ENCODE results near the gene CDH23.

Gene CDH23

GRCh38 chr10:71671994-71672946 is 275.6 kb downstream of the CDH23 start:
- TF ChIP-seq ZFX (IDR thresholded peaks at IDR 0.05; ENCODE audit: borderline replicate concordance): no peak
- TF ChIP-seq, protein P1, sequence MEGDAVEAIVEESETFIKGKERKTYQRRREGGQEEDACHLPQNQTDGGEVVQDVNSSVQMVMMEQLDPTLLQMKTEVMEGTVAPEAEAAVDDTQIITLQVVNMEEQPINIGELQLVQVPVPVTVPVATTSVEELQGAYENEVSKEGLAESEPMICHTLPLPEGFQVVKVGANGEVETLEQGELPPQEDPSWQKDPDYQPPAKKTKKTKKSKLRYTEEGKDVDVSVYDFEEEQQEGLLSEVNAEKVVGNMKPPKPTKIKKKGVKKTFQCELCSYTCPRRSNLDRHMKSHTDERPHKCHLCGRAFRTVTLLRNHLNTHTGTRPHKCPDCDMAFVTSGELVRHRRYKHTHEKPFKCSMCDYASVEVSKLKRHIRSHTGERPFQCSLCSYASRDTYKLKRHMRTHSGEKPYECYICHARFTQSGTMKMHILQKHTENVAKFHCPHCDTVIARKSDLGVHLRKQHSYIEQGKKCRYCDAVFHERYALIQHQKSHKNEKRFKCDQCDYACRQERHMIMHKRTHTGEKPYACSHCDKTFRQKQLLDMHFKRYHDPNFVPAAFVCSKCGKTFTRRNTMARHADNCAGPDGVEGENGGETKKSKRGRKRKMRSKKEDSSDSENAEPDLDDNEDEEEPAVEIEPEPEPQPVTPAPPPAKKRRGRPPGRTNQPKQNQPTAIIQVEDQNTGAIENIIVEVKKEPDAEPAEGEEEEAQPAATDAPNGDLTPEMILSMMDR (IDR thresholded peaks at IDR 0.05): no peak

DNA sequence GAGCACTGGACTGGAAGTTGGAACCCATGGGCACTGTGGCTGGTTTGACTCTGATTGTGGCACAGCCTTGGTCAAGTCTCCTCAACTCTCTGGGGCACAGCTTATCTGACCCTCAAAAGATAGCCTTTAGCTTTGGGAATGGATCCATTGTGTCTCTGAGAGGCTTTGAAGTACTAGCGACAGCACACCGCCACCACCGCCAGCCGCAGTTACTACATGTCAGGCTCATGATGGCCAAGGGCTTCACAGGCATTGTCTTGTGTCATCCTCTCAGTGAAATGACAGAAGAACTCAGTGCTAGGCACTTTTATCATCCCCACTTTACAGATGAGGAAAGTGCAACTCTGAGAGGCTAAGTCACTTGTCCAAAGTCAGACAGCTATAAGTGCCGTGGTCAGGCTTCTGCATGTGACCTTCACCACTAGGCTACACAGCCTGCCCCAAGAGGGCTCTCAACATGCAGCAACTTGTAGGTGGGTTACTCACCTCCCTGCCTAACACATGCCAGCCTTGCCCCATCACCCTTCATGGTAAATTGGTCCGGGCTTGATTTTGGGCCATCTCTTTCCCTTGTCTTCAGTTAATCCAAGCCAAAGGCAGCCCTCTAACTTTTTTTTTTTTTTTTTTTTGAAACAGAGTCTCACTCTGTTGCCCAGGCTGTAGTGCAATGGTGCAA is 278.7 kb downstream of the CDH23 start:
- no peak for TF ChIP-seq ZFX (IDR thresholded peaks at IDR 0.05; ENCODE audit: borderline replicate concordance)
- TF ChIP-seq, protein P1 (IDR thresholded peaks at IDR 0.05): no peak
- no peak overlapping the region for H3K27ac ChIP-seq

More at GRCh38 chr10:71671994-71672946, 275.6 kb downstream of the CDH23 start:
- no peak overlapping the region for H3K27ac ChIP-seq

GRCh38 chr10:71677261-71677660 is 280.5 kb downstream of the CDH23 start:
- no peak for TF ChIP-seq ZFX (IDR thresholded peaks at IDR 0.05; ENCODE audit: borderline replicate concordance)
- TF ChIP-seq, protein P1 (IDR thresholded peaks at IDR 0.05): no peak
- H3K27ac ChIP-seq: no peak overlapping the region

- no peak for TF ChIP-seq ZFX (IDR thresholded peaks at IDR 0.05; ENCODE audit: borderline replicate concordance)
- TF ChIP-seq, protein P1 (IDR thresholded peaks at IDR 0.05): no peak
- no peak overlapping the region for H3K27ac ChIP-seq
These were observed 281.5 kb downstream of the CDH23 start for GRCh38 chr10:71678057-71678805.

GRCh38 chr10:71679425-71679824 is 282.7 kb downstream of the CDH23 start:
- TF ChIP-seq ZFX (IDR thresholded peaks at IDR 0.05; ENCODE audit: borderline replicate concordance): no peak
- TF ChIP-seq, protein P1 (IDR thresholded peaks at IDR 0.05): no peak

GRCh38 chr10:71681977-71682376 is 285.3 kb downstream of the CDH23 start:
- TF ChIP-seq, protein P1 (IDR thresholded peaks at IDR 0.05): no peak
- no peak for TF ChIP-seq ZFX (IDR thresholded peaks at IDR 0.05; ENCODE audit: borderline replicate concordance)

More at GRCh38 chr10:71679425-71679824, 282.7 kb downstream of the CDH23 start:
- H3K27ac ChIP-seq: no peak overlapping the region

More at GRCh38 chr10:71681977-71682376, 285.3 kb downstream of the CDH23 start:
- no peak overlapping the region for H3K27ac ChIP-seq

Data from 22Rv1 (cell line).